Panc1 (cell line): Measurements from ENCODE around the gene SELL.

Experiments
- POLR2AphosphoS5 ChIP-seq: IDR thresholded peaks from 2 replicates; pipeline ENCODE4 v1.6.1; 2012; ENCODE audit warnings: mild to moderate bottlenecking, low read depth, low read length, moderate library complexity
- TF ChIP-seq, protein P1 (sequence below): fragments of 450-650 bp; IDR thresholded peaks from 2 replicates; pipeline ENCODE4 v1.5.1; 2017; ENCODE audit warnings: mild to moderate bottlenecking

- TF ChIP-seq POLR2AphosphoS5 = no peak
- TF ChIP-seq, protein P1, sequence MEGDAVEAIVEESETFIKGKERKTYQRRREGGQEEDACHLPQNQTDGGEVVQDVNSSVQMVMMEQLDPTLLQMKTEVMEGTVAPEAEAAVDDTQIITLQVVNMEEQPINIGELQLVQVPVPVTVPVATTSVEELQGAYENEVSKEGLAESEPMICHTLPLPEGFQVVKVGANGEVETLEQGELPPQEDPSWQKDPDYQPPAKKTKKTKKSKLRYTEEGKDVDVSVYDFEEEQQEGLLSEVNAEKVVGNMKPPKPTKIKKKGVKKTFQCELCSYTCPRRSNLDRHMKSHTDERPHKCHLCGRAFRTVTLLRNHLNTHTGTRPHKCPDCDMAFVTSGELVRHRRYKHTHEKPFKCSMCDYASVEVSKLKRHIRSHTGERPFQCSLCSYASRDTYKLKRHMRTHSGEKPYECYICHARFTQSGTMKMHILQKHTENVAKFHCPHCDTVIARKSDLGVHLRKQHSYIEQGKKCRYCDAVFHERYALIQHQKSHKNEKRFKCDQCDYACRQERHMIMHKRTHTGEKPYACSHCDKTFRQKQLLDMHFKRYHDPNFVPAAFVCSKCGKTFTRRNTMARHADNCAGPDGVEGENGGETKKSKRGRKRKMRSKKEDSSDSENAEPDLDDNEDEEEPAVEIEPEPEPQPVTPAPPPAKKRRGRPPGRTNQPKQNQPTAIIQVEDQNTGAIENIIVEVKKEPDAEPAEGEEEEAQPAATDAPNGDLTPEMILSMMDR = no peak
These were observed 11.4 kb upstream of the SELL start for GRCh38 chr1:169722779-169723178.
